GM12878 (cell line): ENCODE measurements around the gene CNOT6L. TPM values are rescaled to one million over a fixed set of nuclear protein-coding genes. Genes with fewer than 3 reads are reported as not detected.

ENCODE experiments used
- ATAC-seq: fragments of 200-7000 bp; cut with Tn5 transposase; 3 replicates; pipeline ENCODE4 v1.9.1; 2020; ENCODE audit warnings: mild to moderate bottlenecking, moderate library complexity
- BruUV-seq: library from RNA; stranded (reverse); fragments of 400-500 nt; replicated peaks from 2 replicates; lab custom pipeline; 2021; lab: Mats Ljungman, UMichigan
- CTCF ChIA-PET: fragments of 300-600 bp; sonication (Branson Sonifier 250); formaldehyde crosslinking; extraction: SDS; loops from one replicate; lab custom pipeline; 2021; ENCODE audit warnings: inconsistent platforms; lab: Yijun Ruan, JAX
- POLR2A ChIA-PET: fragments of 350-600 bp; formaldehyde crosslinking; extraction: SDS; loops from one replicate; lab custom pipeline; 2021; ENCODE audit warnings: inconsistent platforms; lab: Charles Lee
- RAD21 ChIA-PET: fragments of 300-600 bp; sonication (Branson Sonifier 250); formaldehyde crosslinking; loops from one replicate; lab custom pipeline; 2023; ENCODE audit warnings: antibody characterized with exemption; ENCODE audit not compliant: unreplicated experiment; lab: Charles Lee
- SMC1A ChIA-PET: fragments of 300-600 bp; sonication (Branson Sonifier 250); formaldehyde crosslinking; loops from one replicate; lab custom pipeline; 2023; ENCODE audit not compliant: unreplicated experiment, uncharacterized antibody; lab: Charles Lee
- DNase-seq: peaks from one replicate; pipeline ENCODE4 v3.0.0-alpha.2; 2011; ENCODE audit warnings: low read depth, low spot score
- FAIRE-seq: peaks from 3 replicates; lab custom pipeline; 2011; peaks lifted over from hg19 to GRCh38; lab: Jason Lieb, UNC
- H2AFZ ChIP-seq: 2 replicates; pipeline ENCODE4 v1.6.0; 2011; ENCODE audit warnings: low read depth, low read length, control low read depth; ENCODE audit not compliant: control insufficient read depth
- H3K27ac ChIP-seq: 2 replicates; pipeline ENCODE4 v1.5.1; 2011; ENCODE audit warnings: control low read depth; ENCODE audit not compliant: control insufficient read depth, insufficient read depth
- H3K27me3 ChIP-seq, 2 experiments: replicated peaks in 1 of 2; 2 replicates each; pipeline versions ENCODE4 v1.6.0 to v1.6.1; 2011; ENCODE audit warnings: low read length in 1 of 2; ENCODE audit not compliant: control insufficient read depth in 2 of 2, insufficient read depth in 2 of 2
- H3K36me3 ChIP-seq, 2 experiments: 2 replicates each; pipeline ENCODE4 v1.5.1; 2011; ENCODE audit warnings: low read length in 1 of 2; ENCODE audit not compliant: control insufficient read depth in 2 of 2, insufficient read depth in 2 of 2
- H3K4me1 ChIP-seq: 2 replicates; pipeline ENCODE4 v1.6.1; 2011; ENCODE audit warnings: mild to moderate bottlenecking, low read length, moderate library complexity, mixed read lengths; ENCODE audit not compliant: control insufficient read depth, insufficient read depth
- H3K4me2 ChIP-seq: 2 replicates; pipeline ENCODE4 v1.6.0; 2011; ENCODE audit warnings: control low read depth; ENCODE audit not compliant: control insufficient read depth, insufficient read depth
- H3K4me3 ChIP-seq: fragments of 200-600 bp; sonication (generic); 2 replicates; pipeline ENCODE4 v1.5.1; 2016
- H3K79me2 ChIP-seq: 2 replicates; pipeline ENCODE4 v1.6.0; 2011; ENCODE audit warnings: low read length; ENCODE audit not compliant: control insufficient read depth, insufficient read depth
- H3K9ac ChIP-seq: 2 replicates; pipeline ENCODE4 v1.8.0; 2011; ENCODE audit warnings: low read length, control low read depth, mixed read lengths; ENCODE audit not compliant: control insufficient read depth, insufficient read depth
- H3K9me3 ChIP-seq: replicated peaks from 3 replicates; pipeline ENCODE4 v1.5.1; 2011; ENCODE audit warnings: mild to moderate bottlenecking, low read length; ENCODE audit not compliant: control insufficient read depth, insufficient read depth
- H4K20me1 ChIP-seq: 2 replicates; pipeline ENCODE4 v1.6.0; 2011; ENCODE audit not compliant: control insufficient read depth, insufficient read depth
- ATF2 ChIP-seq: IDR thresholded peaks from 2 replicates; pipeline ENCODE4 v1.6.1; 2012; ENCODE audit warnings: low read length, inconsistent platforms
- BHLHE40 ChIP-seq, 2 experiments: fragments of 450-650 bp in 1 of 2; IDR thresholded peaks; 2 replicates each; pipeline ENCODE4 v1.6.1; 2011 to 2017; ENCODE audit warnings: low read depth in 2 of 2, borderline replicate concordance in 1 of 2, improper control_type of control experiment in 1 of 2, low read length in 1 of 2, mild to moderate bottlenecking in 1 of 2
- EED ChIP-seq: sonication (generic); IDR thresholded peaks from 2 replicates; pipeline ENCODE4 v1.6.1; 2016; ENCODE audit warnings: antibody characterized with exemption, low read depth
- ELK1 ChIP-seq: IDR thresholded peaks from 2 replicates; pipeline ENCODE4 v1.6.1; 2012; ENCODE audit warnings: low read depth, low read length, improper control_type of control experiment
- ESRRA ChIP-seq: IDR thresholded peaks from 2 replicates; pipeline ENCODE4 v1.6.1; 2012; ENCODE audit warnings: mild to moderate bottlenecking, low read length, improper control_type of control experiment
- GATAD2B ChIP-seq: fragments of 450-650 bp; conservative IDR thresholded peaks from 2 replicates; pipeline ENCODE4 v1.6.1; 2017; ENCODE audit warnings: low read depth, mild to moderate bottlenecking, moderate library complexity
- JUNB ChIP-seq: IDR thresholded peaks from 2 replicates; pipeline ENCODE4 v1.6.1; 2016; ENCODE audit warnings: antibody characterized with exemption, mild to moderate bottlenecking
- KAT2A ChIP-seq: conservative IDR thresholded peaks from 2 replicates; pipeline ENCODE4 v1.6.1; 2011; ENCODE audit warnings: low read depth, low read length; ENCODE audit not compliant: control insufficient read depth
- PBX3 ChIP-seq: IDR thresholded peaks from 2 replicates; pipeline ENCODE4 v1.6.1; 2011; ENCODE audit warnings: mild to moderate bottlenecking, low read depth, low read length, moderate library complexity; ENCODE audit not compliant: insufficient replicate concordance
- PKNOX1 ChIP-seq: fragments of 450-650 bp; IDR thresholded peaks from 2 replicates; pipeline ENCODE4 v1.6.1; 2016; ENCODE audit warnings: mild to moderate bottlenecking
- STAT1 ChIP-seq: fragments of 450-650 bp; conservative IDR thresholded peaks from 2 replicates; pipeline ENCODE4 v1.6.1; 2014; ENCODE audit warnings: antibody characterized with exemption, mild to moderate bottlenecking
- SUZ12 ChIP-seq: fragments of 200-600 bp; sonication (generic); IDR thresholded peaks from one replicate; pipeline ENCODE4 v1.6.1; 2018; ENCODE audit warnings: antibody characterized with exemption, mild to moderate bottlenecking; ENCODE audit not compliant: unreplicated experiment
- TAF1 ChIP-seq: IDR thresholded peaks from 2 replicates; pipeline ENCODE4 v1.6.1; 2011; ENCODE audit warnings: mild to moderate bottlenecking, low read depth, low read length, borderline replicate concordance
- TCF12 ChIP-seq: IDR thresholded peaks from 2 replicates; pipeline ENCODE4 v1.6.1; 2011; ENCODE audit warnings: low read depth, mild to moderate bottlenecking, low read length
- YY1 ChIP-seq: IDR thresholded peaks from 2 replicates; pipeline ENCODE4 v1.6.1; 2011; ENCODE audit warnings: low read depth, mild to moderate bottlenecking, low read length
- ZBTB4 ChIP-seq: fragments of 450-650 bp; formaldehyde crosslinking; IDR thresholded peaks from 2 replicates; pipeline ENCODE4 v1.4.0; 2022; ENCODE audit warnings: mild to moderate bottlenecking, moderate library complexity
- ZZZ3 ChIP-seq: IDR thresholded peaks from 2 replicates; pipeline ENCODE4 v1.6.1; 2011; ENCODE audit warnings: low read depth; ENCODE audit not compliant: control insufficient read depth, insufficient read length
- WGBS: methylation state at CpG from one replicate; pipeline ENCODE4 v1.1.6; 2016; ENCODE audit warnings: low lambda C conversion rate; ENCODE audit not compliant: insufficient replicate concordance, insufficient coverage; ENCODE audit errors: missing lambda C conversion rate; 5-methylcytosine and 5-hydroxymethylcytosine counted together
- in situ Hi-C: fragments of 300-500 bp; cut with MboI; formaldehyde crosslinking; loops from 9 replicates; pipeline ENCODE4 v1.14.3; 2018; ENCODE audit warnings: mixed read lengths
- intact Hi-C: fragments of 100-400 bp; cut with micrococcal nuclease; formaldehyde crosslinking; loops from one replicate; pipeline ENCODE4 v1.14.2; 2022; ENCODE audit not compliant: unreplicated experiment
- polyA plus RNA-seq, 11 experiments: library from polyadenylated mRNA; depleted of rRNA in 4 of 11; unstranded in 6 of 11; stranded (reverse) in 5 of 11; fragments of >200 nt; fragmentation: Nextera tagmentation in 4 of 11; fragmentation: Illumina TruSeq in 1 of 11; extraction: Ambion mirVana in 4 of 11; extraction: Trizol in 1 of 11; gene quantifications; 1 replicate in 1 of 11; 2 replicates in 10 of 11; pipeline versions ENCODE4 v1.2.1 to v1.2.3, GENCODE V29; 2011 to 2016; ENCODE audit warnings: inconsistent platforms in 2 of 11, missing spikeins in 2 of 11, low read depth in 1 of 11
- total RNA-seq, 4 experiments: library from RNA; depleted of rRNA in 3 of 4; stranded (reverse); fragments of >200 nt in 3 of 4; fragmentation: Illumina TruSeq in 1 of 4; extraction: Trizol in 1 of 4; gene quantifications; 2 replicates each; pipeline versions ENCODE4 v1.2.1 to v1.2.3, GENCODE V29; 2013 to 2021

CNOT6L gene
- total and polyA plus RNA-seq, 10 of the 15 experiments (the other 5 are each of a cell fraction or from before 2014, with no cell fraction given) = 1.1 to 10.0 (median 3.0) TPM

- FAIRE-seq (no peak), ATAC-seq (no peak)
- Histone ChIP-seq H3K4me3 (no peak overlapping the region), H2AFZ (no peak overlapping the region), H3K27me3 (no peaks in the 10 kb centered on the region), H3K27ac (no peak overlapping the region), H3K9me3 (no peaks in the 10 kb centered on the region), H3K79me2 (no peaks in the 10 kb centered on the region), H3K9ac (no peak overlapping the region), H3K36me3 (no peaks in the 10 kb centered on the region)
- ChIA-PET SMC1A (no interaction called here), RAD21 (no interaction called here), POLR2A (no interaction called here), CTCF (no interaction called here)
- no TSS peak for BruUV-seq
- in situ Hi-C loops (no loop called here), intact Hi-C loops (no loop called here)
- 93% methylated on average over 1 of the region's 1 CpG for WGBS
- no peak for TF ChIP-seq ELK1
- TF ChIP-seq TAF1 = no peak
- no peak for TF ChIP-seq ZZZ3
- TF ChIP-seq ESRRA = no peak
- no peak for TF ChIP-seq EED
- TF ChIP-seq JUNB = no peak
- TF ChIP-seq TCF12 = no peak
- TF ChIP-seq SUZ12 = no peak
- no peak for TF ChIP-seq STAT1
- no peak for TF ChIP-seq PBX3
- TF ChIP-seq GATAD2B = no peak
- no peak for TF ChIP-seq KAT2A
- no peak for TF ChIP-seq YY1
- TF ChIP-seq BHLHE40 (IDR thresholded peaks at IDR 0.05; ENCODE audit: borderline replicate concordance in 1 of 2, low read depth in 2 of 2, low read length in 1 of 2) = no peak
- no peak for TF ChIP-seq PKNOX1
- no peak for TF ChIP-seq ATF2
- TF ChIP-seq ZBTB4 (CRISPR knock-in tag) = no peak
- TF ChIP-seq, all 136 proteins: peak for 0
- DNase-seq = no peak
- Histone ChIP-seq H3K4me2 (no peak overlapping the region), H3K4me1 (no peaks in the 10 kb centered on the region), H4K20me1 (no peaks in the 10 kb centered on the region)
Measured at GRCh38 chr4:77790146-77790545, 29.0 kb downstream of the CNOT6L start.
